SK-N-SH (cell line): Measurements from ENCODE around the gene FAM229B.

ENCODE experiments used
- CTCF ChIP-seq: fragments of 200-600 bp; sonication (generic); IDR thresholded peaks from 2 replicates; pipeline ENCODE4 v1.6.1; 2017; ENCODE audit warnings: antibody characterized with exemption, mild to moderate bottlenecking, moderate library complexity
- EP300 ChIP-seq, 2 experiments: IDR thresholded peaks; 2 replicates each; pipeline versions ENCODE4 v1.4.0 to v1.6.1; 2012; ENCODE audit warnings: borderline replicate concordance in 1 of 2, low read depth in 1 of 2, low read length in 1 of 2
- EZH2phosphoT487 ChIP-seq: fragments of 200-600 bp; sonication (generic); IDR thresholded peaks from 2 replicates; pipeline ENCODE4 v1.6.1; 2017; ENCODE audit warnings: low read depth, mixed run types, mild to moderate bottlenecking, antibody characterized with exemption, moderate library complexity, borderline replicate concordance
- FOXM1 ChIP-seq: IDR thresholded peaks from 2 replicates; pipeline ENCODE4 v1.4.0; 2012; ENCODE audit warnings: low read depth, mild to moderate bottlenecking
- GABPA ChIP-seq: IDR thresholded peaks from 2 replicates; pipeline ENCODE4 v1.4.0; 2012; ENCODE audit warnings: low read depth, mild to moderate bottlenecking
- JUND ChIP-seq: IDR thresholded peaks from 2 replicates; pipeline ENCODE4 v1.4.0; 2012
- MAX ChIP-seq: IDR thresholded peaks from 2 replicates; pipeline ENCODE4 v1.4.0; 2012; ENCODE audit warnings: low read depth
- PBX3 ChIP-seq: IDR thresholded peaks from 2 replicates; pipeline ENCODE4; 2012
- POLR2AphosphoS5 ChIP-seq: IDR thresholded peaks from 2 replicates; pipeline ENCODE4 v1.6.1; 2012; ENCODE audit warnings: low read depth, low read length
- RAD21 ChIP-seq: IDR thresholded peaks from 2 replicates; pipeline ENCODE4 v1.6.1; 2012; ENCODE audit warnings: mild to moderate bottlenecking, low read length
- REST ChIP-seq: IDR thresholded peaks from 2 replicates; pipeline ENCODE4 v1.6.1; 2012; ENCODE audit warnings: mild to moderate bottlenecking, low read depth, low read length, moderate library complexity
- RFX5 ChIP-seq: IDR thresholded peaks from 2 replicates; pipeline ENCODE4 v1.6.1; 2012; ENCODE audit warnings: mild to moderate bottlenecking, improper control_type of control experiment, low read length
- SIN3A ChIP-seq: IDR thresholded peaks from 2 replicates; pipeline ENCODE4 v1.6.1; 2012; ENCODE audit warnings: low read depth, mild to moderate bottlenecking, low read length, moderate library complexity, borderline replicate concordance
- TCF12 ChIP-seq: IDR thresholded peaks from 2 replicates; pipeline ENCODE4 v1.4.0; 2012

- no peak for TF ChIP-seq RAD21
- TF ChIP-seq EP300 (IDR thresholded peaks at IDR 0.05; ENCODE audit: borderline replicate concordance in 1 of 2, low read depth in 1 of 2, low read length in 1 of 2) = no peak
- no peak for TF ChIP-seq RFX5
- TF ChIP-seq POLR2AphosphoS5 = no peak
- TF ChIP-seq PBX3 = no peak
- TF ChIP-seq CTCF = no peak
- no peak for TF ChIP-seq EZH2phosphoT487
- TF ChIP-seq GABPA = no peak
- no peak for TF ChIP-seq TCF12
- no peak for TF ChIP-seq JUND
- no peak for TF ChIP-seq SIN3A
- TF ChIP-seq FOXM1 = no peak
- TF ChIP-seq REST = no peak
- TF ChIP-seq MAX = no peak
Measured at GRCh38 chr6:112054001-112054400, 33.4 kb upstream of the FAM229B start, which contains the start of gene CCN6.
